HEK293 (cell line): ENCODE data around the gene LMLN.

ENCODE experiments used
- CTCF ChIA-PET: fragments of 350-600 bp; formaldehyde crosslinking; extraction: SDS; loops from one replicate; lab custom pipeline; 2021; ENCODE audit warnings: antibody characterized with exemption; lab: Yijun Ruan, JAX
- POLR2A ChIA-PET: fragments of 300-600 bp; formaldehyde crosslinking; extraction: SDS; loops from one replicate; lab custom pipeline; 2020; ENCODE audit warnings: antibody characterized with exemption, inconsistent platforms; lab: Yijun Ruan, JAX
- H3K27ac ChIP-seq: fragments of 200-500 bp; sonication (Bioruptor generic); 2 replicates; pipeline ENCODE4 v1.5.1; 2014; ENCODE audit warnings: low read depth, low read length, control low read depth, inconsistent platforms; ENCODE audit errors: extremely low read depth
- H3K36me3 ChIP-seq, 2 experiments: fragments of 200-500 bp in 1 of 2; sonication (Bioruptor generic) in 1 of 2; 1 replicate in 1 of 2; 2 replicates in 1 of 2; pipeline ENCODE4 v1.5.1; 2014 to 2017; ENCODE audit warnings: inconsistent platforms in 2 of 2, low read length in 2 of 2; ENCODE audit not compliant: control insufficient read depth in 2 of 2, insufficient read depth in 1 of 2
- H3K4me1 ChIP-seq: fragments of 200-500 bp; sonication (Bioruptor generic); 2 replicates; pipeline ENCODE4 v1.5.1; 2014; ENCODE audit warnings: mild to moderate bottlenecking, low read length, inconsistent platforms; ENCODE audit not compliant: control insufficient read depth, insufficient read depth
- H3K4me3 ChIP-seq: 2 replicates; pipeline ENCODE4 v1.5.1; 2011; ENCODE audit warnings: low read depth, mild to moderate bottlenecking, control low read depth, low read length, moderate library complexity
- H3K9me3 ChIP-seq: fragments of 200-500 bp; sonication (Bioruptor generic); 2 replicates; pipeline ENCODE4 v1.5.1; 2014; ENCODE audit warnings: low read depth, low read length, inconsistent platforms; ENCODE audit not compliant: control insufficient read depth, insufficient read depth
- HOXA7 ChIP-seq: sonication (generic); formaldehyde crosslinking; IDR thresholded peaks from 2 replicates; pipeline ENCODE4 v1.8.1; 2022; ENCODE audit warnings: missing genetic modification reagents, borderline replicate concordance
- KLF9 ChIP-seq: fragments of 450-650 bp; formaldehyde crosslinking; IDR thresholded peaks from 2 replicates; pipeline ENCODE4 v1.5.1; 2016; ENCODE audit warnings: missing biosample characterization, missing genetic modification characterization, low read depth
- ZBTB1 ChIP-seq: fragments of 450-650 bp; formaldehyde crosslinking; IDR thresholded peaks from 2 replicates; pipeline ENCODE4 v1.5.1; 2016; ENCODE audit warnings: missing biosample characterization, missing genetic modification characterization
- ZBTB20 ChIP-seq: fragments of 450-650 bp; formaldehyde crosslinking; IDR thresholded peaks from 2 replicates; pipeline ENCODE4 v1.5.1; 2016; ENCODE audit warnings: missing biosample characterization, missing genetic modification characterization
- ZBTB48 ChIP-seq: fragments of 450-650 bp; formaldehyde crosslinking; IDR thresholded peaks from 2 replicates; pipeline ENCODE4 v1.5.1; 2016; ENCODE audit warnings: missing biosample characterization, missing genetic modification characterization
- ZFP37 ChIP-seq: fragments of 450-650 bp; formaldehyde crosslinking; IDR thresholded peaks from 2 replicates; pipeline ENCODE4 v1.5.1; 2016; ENCODE audit warnings: missing biosample characterization, missing genetic modification characterization
- ZFP69B ChIP-seq: fragments of 450-650 bp; formaldehyde crosslinking; IDR thresholded peaks from 2 replicates; pipeline ENCODE4 v1.5.1; 2016; ENCODE audit warnings: missing biosample characterization, missing genetic modification characterization
- ZIC2 ChIP-seq: fragments of 450-650 bp; formaldehyde crosslinking; IDR thresholded peaks from 2 replicates; pipeline ENCODE4 v1.5.1; 2016; ENCODE audit warnings: missing biosample characterization, missing genetic modification characterization
- ZNF132 ChIP-seq: fragments of 450-650 bp; formaldehyde crosslinking; IDR thresholded peaks from 2 replicates; pipeline ENCODE4 v1.5.1; 2017; ENCODE audit warnings: missing biosample characterization, missing genetic modification characterization, borderline replicate concordance
- ZNF266 ChIP-seq: fragments of 450-650 bp; formaldehyde crosslinking; IDR thresholded peaks from 2 replicates; pipeline ENCODE4 v1.5.1; 2016; ENCODE audit warnings: missing biosample characterization, missing genetic modification characterization, low read depth
- ZNF324 ChIP-seq: fragments of 450-650 bp; formaldehyde crosslinking; IDR thresholded peaks from 2 replicates; pipeline ENCODE4 v1.5.1; 2016; ENCODE audit warnings: missing biosample characterization, missing genetic modification characterization
- ZNF423 ChIP-seq: fragments of 450-650 bp; formaldehyde crosslinking; IDR thresholded peaks from 2 replicates; pipeline ENCODE4 v1.5.1; 2016; ENCODE audit warnings: missing biosample characterization, missing genetic modification characterization
- ZNF548 ChIP-seq: fragments of 450-650 bp; formaldehyde crosslinking; IDR thresholded peaks from 2 replicates; pipeline ENCODE4 v1.5.1; 2016; ENCODE audit warnings: missing biosample characterization, missing genetic modification characterization
- ZNF610 ChIP-seq: fragments of 450-650 bp; formaldehyde crosslinking; IDR thresholded peaks from 2 replicates; pipeline ENCODE4 v1.5.1; 2016; ENCODE audit warnings: missing biosample characterization, missing genetic modification characterization, borderline replicate concordance
- ZNF621 ChIP-seq: fragments of 450-650 bp; formaldehyde crosslinking; IDR thresholded peaks from 2 replicates; pipeline ENCODE4 v1.5.1; 2017; ENCODE audit warnings: missing biosample characterization, missing genetic modification characterization
- ZNF747 ChIP-seq: fragments of 450-650 bp; formaldehyde crosslinking; IDR thresholded peaks from 2 replicates; pipeline ENCODE4 v1.5.1; 2016; ENCODE audit warnings: missing biosample characterization, missing genetic modification characterization
- ZNF776 ChIP-seq: fragments of 450-650 bp; formaldehyde crosslinking; IDR thresholded peaks from 2 replicates; pipeline ENCODE4 v1.5.0; 2017; ENCODE audit warnings: missing biosample characterization, missing genetic modification characterization, borderline replicate concordance
- TF ChIP-seq, protein P1 (sequence below): fragments of 450-650 bp; formaldehyde crosslinking; IDR thresholded peaks from 2 replicates; pipeline ENCODE4 v1.5.1; 2016; ENCODE audit warnings: missing biosample characterization, missing genetic modification characterization, borderline replicate concordance
- TF ChIP-seq, protein P2 (sequence below): fragments of 450-650 bp; formaldehyde crosslinking; optimal IDR thresholded peaks from 2 replicates; pipeline ENCODE3; 2016; ENCODE audit warnings: missing biosample characterization, mild to moderate bottlenecking, missing genetic modification characterization
- TF ChIP-seq, protein P3 (sequence below): fragments of 450-650 bp; formaldehyde crosslinking; IDR thresholded peaks from 2 replicates; pipeline ENCODE4 v1.5.1; 2017; ENCODE audit warnings: missing biosample characterization, missing genetic modification characterization
- TF ChIP-seq, protein P4 (sequence below): fragments of 450-650 bp; formaldehyde crosslinking; conservative IDR thresholded peaks from 2 replicates; pipeline ENCODE4 v1.5.1; 2016; ENCODE audit warnings: low read depth, missing biosample characterization, missing genetic modification characterization

The LMLN gene

DNA sequence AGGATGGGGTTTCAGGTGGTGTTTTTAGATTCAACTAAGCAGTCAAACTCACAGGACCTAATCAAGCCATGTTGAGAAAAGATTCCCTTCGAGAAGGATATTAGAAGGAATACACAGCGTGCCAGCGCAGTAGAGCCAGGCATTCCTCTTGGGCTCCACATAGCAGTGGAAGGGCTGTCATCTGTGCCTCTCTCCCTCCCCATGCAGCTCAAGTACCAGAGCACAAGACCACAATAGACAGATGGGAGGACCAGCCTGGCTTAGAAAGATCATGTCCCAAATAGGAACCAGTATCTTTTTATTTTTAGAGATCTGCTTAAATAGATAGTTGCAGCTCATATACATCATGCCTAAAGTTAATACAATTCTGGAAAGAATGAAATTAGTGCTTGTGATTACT lies 37.9 kb downstream of the LMLN start:
- ChIA-PET POLR2A (no interaction called here), CTCF (interaction anchor here (0.7 kb wide), 1 partner anchor 10 kb away, joined by 3 read pairs; no protein-coding TSS in a partner anchor)
- Histone ChIP-seq H3K4me3 (no peak overlapping the region), H3K36me3 (peaks cover 0 to 5% of the 10 kb centered on the region in 2 experiments; a peak in 1 of 3 replicates), H3K27ac (no peak overlapping the region), H3K9me3 (no peaks in the 10 kb centered on the region), H3K4me1 (no peaks in the 10 kb centered on the region)
- TF ChIP-seq, protein P1, sequence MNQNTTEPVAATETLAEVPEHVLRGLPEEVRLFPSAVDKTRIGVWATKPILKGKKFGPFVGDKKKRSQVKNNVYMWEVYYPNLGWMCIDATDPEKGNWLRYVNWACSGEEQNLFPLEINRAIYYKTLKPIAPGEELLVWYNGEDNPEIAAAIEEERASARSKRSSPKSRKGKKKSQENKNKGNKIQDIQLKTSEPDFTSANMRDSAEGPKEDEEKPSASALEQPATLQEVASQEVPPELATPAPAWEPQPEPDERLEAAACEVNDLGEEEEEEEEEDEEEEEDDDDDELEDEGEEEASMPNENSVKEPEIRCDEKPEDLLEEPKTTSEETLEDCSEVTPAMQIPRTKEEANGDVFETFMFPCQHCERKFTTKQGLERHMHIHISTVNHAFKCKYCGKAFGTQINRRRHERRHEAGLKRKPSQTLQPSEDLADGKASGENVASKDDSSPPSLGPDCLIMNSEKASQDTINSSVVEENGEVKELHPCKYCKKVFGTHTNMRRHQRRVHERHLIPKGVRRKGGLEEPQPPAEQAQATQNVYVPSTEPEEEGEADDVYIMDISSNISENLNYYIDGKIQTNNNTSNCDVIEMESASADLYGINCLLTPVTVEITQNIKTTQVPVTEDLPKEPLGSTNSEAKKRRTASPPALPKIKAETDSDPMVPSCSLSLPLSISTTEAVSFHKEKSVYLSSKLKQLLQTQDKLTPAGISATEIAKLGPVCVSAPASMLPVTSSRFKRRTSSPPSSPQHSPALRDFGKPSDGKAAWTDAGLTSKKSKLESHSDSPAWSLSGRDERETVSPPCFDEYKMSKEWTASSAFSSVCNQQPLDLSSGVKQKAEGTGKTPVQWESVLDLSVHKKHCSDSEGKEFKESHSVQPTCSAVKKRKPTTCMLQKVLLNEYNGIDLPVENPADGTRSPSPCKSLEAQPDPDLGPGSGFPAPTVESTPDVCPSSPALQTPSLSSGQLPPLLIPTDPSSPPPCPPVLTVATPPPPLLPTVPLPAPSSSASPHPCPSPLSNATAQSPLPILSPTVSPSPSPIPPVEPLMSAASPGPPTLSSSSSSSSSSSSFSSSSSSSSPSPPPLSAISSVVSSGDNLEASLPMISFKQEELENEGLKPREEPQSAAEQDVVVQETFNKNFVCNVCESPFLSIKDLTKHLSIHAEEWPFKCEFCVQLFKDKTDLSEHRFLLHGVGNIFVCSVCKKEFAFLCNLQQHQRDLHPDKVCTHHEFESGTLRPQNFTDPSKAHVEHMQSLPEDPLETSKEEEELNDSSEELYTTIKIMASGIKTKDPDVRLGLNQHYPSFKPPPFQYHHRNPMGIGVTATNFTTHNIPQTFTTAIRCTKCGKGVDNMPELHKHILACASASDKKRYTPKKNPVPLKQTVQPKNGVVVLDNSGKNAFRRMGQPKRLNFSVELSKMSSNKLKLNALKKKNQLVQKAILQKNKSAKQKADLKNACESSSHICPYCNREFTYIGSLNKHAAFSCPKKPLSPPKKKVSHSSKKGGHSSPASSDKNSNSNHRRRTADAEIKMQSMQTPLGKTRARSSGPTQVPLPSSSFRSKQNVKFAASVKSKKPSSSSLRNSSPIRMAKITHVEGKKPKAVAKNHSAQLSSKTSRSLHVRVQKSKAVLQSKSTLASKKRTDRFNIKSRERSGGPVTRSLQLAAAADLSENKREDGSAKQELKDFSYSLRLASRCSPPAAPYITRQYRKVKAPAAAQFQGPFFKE (tag by site-specific recombination): no peak
- TF ChIP-seq HOXA7 (no peak), ZNF324 (tag by site-specific recombination) (no peak), ZNF610 (no peak)

DNA sequence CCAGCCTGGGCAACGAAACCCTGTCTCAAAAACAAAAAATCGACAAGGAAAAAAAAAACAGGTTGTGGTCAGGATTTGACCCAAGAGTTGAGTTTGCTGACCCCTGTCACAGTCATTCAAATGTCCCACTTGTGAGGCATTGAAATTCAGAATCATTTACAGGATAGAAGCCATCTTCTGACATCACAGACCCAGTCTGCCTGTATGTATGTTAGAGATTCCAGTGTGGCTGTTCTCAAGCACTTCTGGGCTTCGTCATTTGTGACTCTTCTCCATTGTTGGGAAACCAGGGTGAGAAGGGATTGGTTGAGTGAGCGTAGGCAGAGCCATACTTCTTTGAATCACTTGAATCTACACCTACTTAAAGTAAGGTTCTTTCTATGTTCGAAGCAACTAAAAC lies 57.1 kb downstream of the LMLN start:
- no peak overlapping the region for H3K27ac ChIP-seq
- ChIA-PET POLR2A (no interaction called here), CTCF (no interaction called here)
- H3K4me1 ChIP-seq: no peaks in the 10 kb centered on the region
- no peaks in the 10 kb centered on the region for H3K9me3 ChIP-seq
- TF ChIP-seq ZNF423 (tag by site-specific recombination): no peak
- no peak for TF ChIP-seq ZFP69B (tag by site-specific recombination)
- no peak for TF ChIP-seq ZNF747 (tag by site-specific recombination)
- TF ChIP-seq ZIC2 (tag by site-specific recombination): no peak
- TF ChIP-seq ZBTB48 (tag by site-specific recombination): no peak
- no peak for TF ChIP-seq ZNF776 (tag by site-specific recombination)
- TF ChIP-seq, protein P2, sequence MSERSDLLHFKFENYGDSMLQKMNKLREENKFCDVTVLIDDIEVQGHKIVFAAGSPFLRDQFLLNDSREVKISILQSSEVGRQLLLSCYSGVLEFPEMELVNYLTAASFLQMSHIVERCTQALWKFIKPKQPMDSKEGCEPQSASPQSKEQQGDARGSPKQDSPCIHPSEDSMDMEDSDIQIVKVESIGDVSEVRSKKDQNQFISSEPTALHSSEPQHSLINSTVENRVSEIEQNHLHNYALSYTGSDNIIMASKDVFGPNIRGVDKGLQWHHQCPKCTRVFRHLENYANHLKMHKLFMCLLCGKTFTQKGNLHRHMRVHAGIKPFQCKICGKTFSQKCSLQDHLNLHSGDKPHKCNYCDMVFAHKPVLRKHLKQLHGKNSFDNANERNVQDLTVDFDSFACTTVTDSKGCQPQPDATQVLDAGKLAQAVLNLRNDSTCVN (tag by site-specific recombination): no peak
- no peak for TF ChIP-seq ZNF266 (tag by site-specific recombination)
- TF ChIP-seq ZFP37 (tag by site-specific recombination): no peak
- TF ChIP-seq ZBTB20 (tag by site-specific recombination): no peak
- TF ChIP-seq ZBTB1 (tag by site-specific recombination): no peak
- no peak for TF ChIP-seq ZNF548 (tag by site-specific recombination)
- TF ChIP-seq, protein P3, sequence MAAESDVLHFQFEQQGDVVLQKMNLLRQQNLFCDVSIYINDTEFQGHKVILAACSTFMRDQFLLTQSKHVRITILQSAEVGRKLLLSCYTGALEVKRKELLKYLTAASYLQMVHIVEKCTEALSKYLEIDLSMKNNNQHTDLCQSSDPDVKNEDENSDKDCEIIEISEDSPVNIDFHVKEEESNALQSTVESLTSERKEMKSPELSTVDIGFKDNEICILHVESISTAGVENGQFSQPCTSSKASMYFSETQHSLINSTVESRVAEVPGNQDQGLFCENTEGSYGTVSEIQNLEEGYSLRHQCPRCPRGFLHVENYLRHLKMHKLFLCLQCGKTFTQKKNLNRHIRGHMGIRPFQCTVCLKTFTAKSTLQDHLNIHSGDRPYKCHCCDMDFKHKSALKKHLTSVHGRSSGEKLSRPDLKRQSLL (tag by site-specific recombination): no peak
- TF ChIP-seq, protein P4, sequence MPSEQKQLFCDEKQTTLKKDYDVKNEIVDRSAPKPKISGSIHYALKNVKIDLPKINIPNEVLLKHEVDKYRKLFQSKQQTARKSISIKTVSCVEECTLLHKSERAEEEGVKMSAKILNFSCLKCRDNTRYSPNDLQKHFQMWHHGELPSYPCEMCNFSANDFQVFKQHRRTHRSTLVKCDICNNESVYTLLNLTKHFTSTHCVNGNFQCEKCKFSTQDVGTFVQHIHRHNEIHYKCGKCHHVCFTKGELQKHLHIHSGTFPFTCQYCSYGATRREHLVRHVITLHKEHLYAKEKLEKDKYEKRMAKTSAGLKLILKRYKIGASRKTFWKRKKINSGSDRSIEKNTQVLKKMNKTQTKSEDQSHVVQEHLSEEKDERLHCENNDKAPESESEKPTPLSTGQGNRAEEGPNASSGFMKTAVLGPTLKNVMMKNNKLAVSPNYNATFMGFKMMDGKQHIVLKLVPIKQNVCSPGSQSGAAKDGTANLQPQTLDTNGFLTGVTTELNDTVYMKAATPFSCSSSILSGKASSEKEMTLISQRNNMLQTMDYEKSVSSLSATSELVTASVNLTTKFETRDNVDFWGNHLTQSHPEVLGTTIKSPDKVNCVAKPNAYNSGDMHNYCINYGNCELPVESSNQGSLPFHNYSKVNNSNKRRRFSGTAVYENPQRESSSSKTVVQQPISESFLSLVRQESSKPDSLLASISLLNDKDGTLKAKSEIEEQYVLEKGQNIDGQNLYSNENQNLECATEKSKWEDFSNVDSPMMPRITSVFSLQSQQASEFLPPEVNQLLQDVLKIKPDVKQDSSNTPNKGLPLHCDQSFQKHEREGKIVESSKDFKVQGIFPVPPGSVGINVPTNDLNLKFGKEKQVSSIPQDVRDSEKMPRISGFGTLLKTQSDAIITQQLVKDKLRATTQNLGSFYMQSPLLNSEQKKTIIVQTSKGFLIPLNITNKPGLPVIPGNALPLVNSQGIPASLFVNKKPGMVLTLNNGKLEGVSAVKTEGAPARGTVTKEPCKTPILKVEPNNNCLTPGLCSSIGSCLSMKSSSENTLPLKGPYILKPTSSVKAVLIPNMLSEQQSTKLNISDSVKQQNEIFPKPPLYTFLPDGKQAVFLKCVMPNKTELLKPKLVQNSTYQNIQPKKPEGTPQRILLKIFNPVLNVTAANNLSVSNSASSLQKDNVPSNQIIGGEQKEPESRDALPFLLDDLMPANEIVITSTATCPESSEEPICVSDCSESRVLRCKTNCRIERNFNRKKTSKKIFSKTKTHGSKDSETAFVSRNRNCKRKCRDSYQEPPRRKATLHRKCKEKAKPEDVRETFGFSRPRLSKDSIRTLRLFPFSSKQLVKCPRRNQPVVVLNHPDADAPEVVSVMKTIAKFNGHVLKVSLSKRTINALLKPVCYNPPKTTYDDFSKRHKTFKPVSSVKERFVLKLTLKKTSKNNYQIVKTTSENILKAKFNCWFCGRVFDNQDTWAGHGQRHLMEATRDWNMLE (tag by site-specific recombination): no peak
- TF ChIP-seq KLF9 (tag by site-specific recombination): no peak
- TF ChIP-seq ZNF621 (tag by site-specific recombination): no peak
- no peak for TF ChIP-seq ZNF132
- no peaks in the 10 kb centered on the region for H3K36me3 ChIP-seq
- no peak overlapping the region for H3K4me3 ChIP-seq
